ENCODE results near the gene SLC17A1. TPM values are rescaled to one million over a fixed set of nuclear protein-coding genes. Genes with fewer than 3 reads are reported as not detected.

Gene SLC17A1
- total and polyA plus RNA-seq, 2 of the 13 experiments (the other 11 are each of a cell fraction or from before 2014, with no cell fraction given): 0.09 to 2.1 TPM

GRCh38 chr6:25834950-25835349, 3.1 kb upstream of the SLC17A1 start (continued):
- TF ChIP-seq BCLAF1 (IDR thresholded peaks at IDR 0.05) (no peak), CEBPG (CRISPR knock-in tag; IDR thresholded peaks at IDR 0.05) (no peak), U2AF1 (optimal IDR thresholded peaks at IDR 0.05; ENCODE audit: low read depth, low read length) (no peak), ZNF513 (CRISPR knock-in tag; conservative IDR thresholded peaks at IDR 0.05) (no peak), ZMAT5 (CRISPR knock-in tag; IDR thresholded peaks at IDR 0.05; ENCODE audit: borderline replicate concordance, low read depth) (no peak), FLYWCH1 (CRISPR knock-in tag; IDR thresholded peaks at IDR 0.05) (no peak), KDM5B (CRISPR knock-in tag; IDR thresholded peaks at IDR 0.05; ENCODE audit: borderline replicate concordance) (no peak), MAFG (CRISPR knock-in tag; IDR thresholded peaks at IDR 0.05) (no peak), ZSCAN29 (CRISPR knock-in tag; conservative IDR thresholded peaks at IDR 0.05) (no peak)

- Histone ChIP-seq H2AFZ (ENCODE audit: low read length) (no peak overlapping the region), H3K4me3 (replicated peaks in 1 of 3; ENCODE audit: insufficient read depth in 1 of 3, low read depth in 2 of 3, low read length in 3 of 3) (no peak overlapping the region), H3K4me1 (ENCODE audit: insufficient read depth, low read length) (peaks cover 87% of the 10 kb centered on the region), H3K79me2 (ENCODE audit: insufficient read depth, low read length) (peaks cover 19% of the 10 kb centered on the region), H3K27ac (ENCODE audit: extremely low read length, insufficient read depth, low read length) (peak overlapping the region; percentile 29), H3K4me2 (ENCODE audit: low read depth, low read length) (peak overlapping the region; percentile 89), H3K9ac (ENCODE audit: insufficient read depth, low read depth, low read length) (no peak overlapping the region), H4K20me1 (ENCODE audit: insufficient read depth, low read length) (no peaks in the 10 kb centered on the region), H3K9me3 (ENCODE audit: low read length) (no peaks in the 10 kb centered on the region), H3K36me3 (replicated peaks in 1 of 2; ENCODE audit: control insufficient read depth in 1 of 2, insufficient read depth in 2 of 2, low read length in 2 of 2) (no peaks in the 10 kb centered on the region), H3K27me3 (ENCODE audit: control insufficient read depth in 1 of 2, insufficient read depth in 2 of 2, low read length in 2 of 2) (no peaks in the 10 kb centered on the region; a peak in 1 of 5 replicates)
- DNase-seq (ENCODE audit: low spot score): peak; percentile 60
- BruUV-seq (replicated peaks): no TSS peak
- intact Hi-C loops (cut with micrococcal nuclease; ENCODE audit: unreplicated experiment) (loop anchor here (5.0 kb wide), 1 partner anchor 109 kb away; no protein-coding TSS in a partner anchor), in situ Hi-C loops (cut with HindIII; ENCODE audit: extremely low pct_ligation_motif_present, low pct_unique_long_range_greater_than_20kb) (no loop called here)
- FAIRE-seq: no peak
- ChIA-PET POLR2A (no interaction called here), CTCF (ENCODE audit: low intra/inter-chr PET ratio, low total read pairs) (no interaction called here)
- ATAC-seq: peak; percentile 37
- TF ChIP-seq ZNF234 (CRISPR knock-in tag; conservative IDR thresholded peaks at IDR 0.05) (no peak), PRDM4 (CRISPR knock-in tag; IDR thresholded peaks at IDR 0.05; ENCODE audit: borderline replicate concordance) (no peak), FOXO1 (CRISPR knock-in tag; IDR thresholded peaks at IDR 0.05) (no peak), RBFOX2 (IDR thresholded peaks at IDR 0.05; ENCODE audit: low read depth, low read length) (no peak), ZNF317 (CRISPR knock-in tag; IDR thresholded peaks at IDR 0.05) (no peak), ZNF672 (CRISPR knock-in tag; IDR thresholded peaks at IDR 0.05) (no peak)
Observed at GRCh38 chr6:25833136-25833535, 1.3 kb upstream of the SLC17A1 start.

Data from HepG2 (cell line).